ENCODE measurements around the gene GRIK4. TPM values are rescaled to one million over a fixed set of nuclear protein-coding genes. Genes with fewer than 3 reads are reported as not detected.

The GRIK4 gene
- total RNA-seq, 2 donors from 2014 or later = 0.05 to 1.7 TPM

DNA sequence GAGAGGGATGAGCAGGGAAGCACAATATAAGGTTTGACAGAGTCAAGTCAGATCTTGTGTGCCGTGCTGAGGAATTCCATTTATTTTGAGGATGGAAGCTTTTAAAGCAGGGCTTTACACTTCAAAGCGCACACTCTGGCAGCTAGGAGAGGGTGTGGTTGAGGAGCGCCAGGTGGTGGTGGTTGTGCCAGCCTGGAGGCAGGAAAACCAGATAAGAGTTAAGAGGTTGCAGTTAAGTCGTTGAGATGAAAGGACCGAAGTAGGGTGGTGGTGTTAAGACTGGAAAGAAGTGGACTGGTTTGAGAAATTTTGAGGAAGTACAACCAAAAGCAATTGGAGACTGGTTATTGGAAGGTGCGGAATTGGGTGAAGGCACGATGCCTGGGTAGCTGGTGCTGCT lies 280.8 kb downstream of the GRIK4 start:
- no peak for DNase-seq (ENCODE audit: low spot score)
- 41% methylated on average over 7 of the region's 7 CpGs for WGBS
- Histone ChIP-seq H3K9me3 (no peaks in the 10 kb centered on the region), H3K27me3 (replicated peaks; ENCODE audit: insufficient read depth) (no peaks in the 10 kb centered on the region), H3K36me3 (no peaks in the 10 kb centered on the region), H3K27ac (no peak overlapping the region), H3K4me1 (replicated peaks) (no peaks in the 10 kb centered on the region), H3K4me3 (no peak overlapping the region)
- intact Hi-C loops (cut with DNase I) = no loop called here
- TF ChIP-seq POLR2A (IDR thresholded peaks at IDR 0.05) (no peak), POLR2AphosphoS5 (IDR thresholded peaks at IDR 0.05) (no peak)
- TF ChIP-seq, protein P1, sequence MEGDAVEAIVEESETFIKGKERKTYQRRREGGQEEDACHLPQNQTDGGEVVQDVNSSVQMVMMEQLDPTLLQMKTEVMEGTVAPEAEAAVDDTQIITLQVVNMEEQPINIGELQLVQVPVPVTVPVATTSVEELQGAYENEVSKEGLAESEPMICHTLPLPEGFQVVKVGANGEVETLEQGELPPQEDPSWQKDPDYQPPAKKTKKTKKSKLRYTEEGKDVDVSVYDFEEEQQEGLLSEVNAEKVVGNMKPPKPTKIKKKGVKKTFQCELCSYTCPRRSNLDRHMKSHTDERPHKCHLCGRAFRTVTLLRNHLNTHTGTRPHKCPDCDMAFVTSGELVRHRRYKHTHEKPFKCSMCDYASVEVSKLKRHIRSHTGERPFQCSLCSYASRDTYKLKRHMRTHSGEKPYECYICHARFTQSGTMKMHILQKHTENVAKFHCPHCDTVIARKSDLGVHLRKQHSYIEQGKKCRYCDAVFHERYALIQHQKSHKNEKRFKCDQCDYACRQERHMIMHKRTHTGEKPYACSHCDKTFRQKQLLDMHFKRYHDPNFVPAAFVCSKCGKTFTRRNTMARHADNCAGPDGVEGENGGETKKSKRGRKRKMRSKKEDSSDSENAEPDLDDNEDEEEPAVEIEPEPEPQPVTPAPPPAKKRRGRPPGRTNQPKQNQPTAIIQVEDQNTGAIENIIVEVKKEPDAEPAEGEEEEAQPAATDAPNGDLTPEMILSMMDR (IDR thresholded peaks at IDR 0.05) = no peak

DNA sequence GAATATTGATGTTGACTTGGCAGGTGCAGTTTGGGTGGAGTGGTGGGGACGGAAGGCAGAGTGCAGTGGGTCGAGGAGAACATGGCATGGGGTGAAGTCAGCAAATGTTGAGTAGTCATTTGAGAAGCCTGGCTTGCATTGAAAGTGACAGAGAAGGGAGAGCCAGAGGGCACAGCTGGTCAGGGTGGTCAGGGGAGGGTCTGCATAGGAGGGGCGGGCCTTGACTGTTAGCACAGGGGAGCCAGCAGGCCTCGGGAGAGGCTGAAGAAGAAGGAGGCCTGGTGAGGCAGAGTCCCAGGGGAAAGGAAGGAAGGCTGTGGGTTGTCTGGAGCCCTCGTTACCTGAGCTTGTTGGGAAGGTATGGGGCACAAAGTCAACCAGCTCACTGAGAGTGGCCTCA lies 281.6 kb downstream of the GRIK4 start:
- no peak for DNase-seq (ENCODE audit: low spot score)
- Histone ChIP-seq H3K4me1 (replicated peaks) (no peaks in the 10 kb centered on the region), H3K4me3 (no peak overlapping the region), H3K9me3 (no peaks in the 10 kb centered on the region), H3K27ac (no peak overlapping the region), H3K27me3 (replicated peaks; ENCODE audit: insufficient read depth) (no peaks in the 10 kb centered on the region), H3K36me3 (no peaks in the 10 kb centered on the region)
- intact Hi-C loops (cut with DNase I) = no loop called here
- WGBS = 92% methylated on average over 5 of the region's 5 CpGs
- TF ChIP-seq, protein P1 (IDR thresholded peaks at IDR 0.05) = no peak
- TF ChIP-seq POLR2AphosphoS5 (IDR thresholded peaks at IDR 0.05) = no peak
- no peak for TF ChIP-seq POLR2A (IDR thresholded peaks at IDR 0.05)

DNA sequence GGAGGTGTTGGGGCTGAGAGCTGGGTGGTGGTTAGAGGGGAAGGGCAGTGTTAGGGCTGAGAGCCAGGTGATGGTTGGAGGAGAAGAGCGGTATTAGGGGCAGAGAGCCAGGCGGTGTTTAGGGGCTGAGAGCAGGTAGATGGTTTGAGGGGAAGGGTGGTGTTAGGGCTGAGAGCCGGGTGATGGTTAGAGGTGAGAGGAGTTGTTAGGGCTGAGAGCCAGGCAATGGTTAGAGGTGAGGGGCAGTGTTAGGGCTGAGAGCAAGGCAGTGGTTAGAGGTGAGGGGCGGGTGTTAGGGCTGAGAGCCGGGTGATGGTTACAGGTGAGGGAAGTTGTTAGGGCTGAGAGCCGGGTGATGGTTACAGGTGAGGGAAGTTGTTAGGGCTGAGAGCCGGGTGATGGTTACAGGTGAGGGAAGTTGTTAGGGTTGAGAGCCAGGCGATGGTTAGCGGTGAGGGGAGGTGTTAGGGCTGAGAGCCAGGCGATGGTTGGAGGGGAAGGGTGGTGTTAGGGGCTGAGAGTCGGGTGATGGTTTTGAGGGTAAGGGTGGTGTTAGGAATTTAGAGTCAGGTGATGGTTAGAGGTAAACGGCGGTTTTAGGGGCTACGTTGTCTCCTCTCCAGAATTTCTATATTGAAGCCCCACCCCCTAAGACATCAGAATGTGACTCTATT lies 282.4 kb downstream of the GRIK4 start:
- H3K4me1 ChIP-seq (replicated peaks) = no peaks in the 10 kb centered on the region
- WGBS = 87% methylated on average over 14 of the region's 14 CpGs

DNA sequence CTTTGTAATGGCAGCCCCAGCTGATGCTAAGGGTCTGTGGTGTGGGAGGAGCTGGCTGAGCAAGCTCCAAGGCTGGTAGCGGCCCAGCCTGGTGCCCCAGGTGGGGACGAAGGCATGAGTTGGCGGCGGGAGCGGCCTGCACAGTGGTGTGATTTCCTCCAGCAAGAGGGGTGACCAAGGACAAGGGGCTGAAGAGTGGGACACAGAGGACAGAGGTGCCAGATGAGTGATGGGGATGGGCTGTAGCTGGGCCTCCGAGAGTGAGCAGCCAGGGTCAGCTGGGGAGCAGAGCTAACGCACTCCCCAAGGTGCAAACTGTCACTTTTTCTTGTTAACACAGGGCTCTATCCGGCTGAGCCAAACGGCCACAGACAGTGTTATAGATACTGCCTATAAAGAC lies 283.2 kb downstream of the GRIK4 start:
- 85% methylated on average over 9 of the region's 9 CpGs for WGBS
- intact Hi-C loops (cut with DNase I) = no loop called here

More for the DNA sequence above, 282.4 kb downstream of the GRIK4 start:
- H3K9me3 ChIP-seq = no peaks in the 10 kb centered on the region
- intact Hi-C loops (cut with DNase I) = no loop called here
- no peak overlapping the region for H3K27ac ChIP-seq
- no peaks in the 10 kb centered on the region for H3K36me3 ChIP-seq
- no peak overlapping the region for H3K4me3 ChIP-seq
- no peak for DNase-seq (ENCODE audit: low spot score)
- no peaks in the 10 kb centered on the region for H3K27me3 ChIP-seq (replicated peaks; ENCODE audit: insufficient read depth)
- TF ChIP-seq, protein P1 (IDR thresholded peaks at IDR 0.05) = no peak
- TF ChIP-seq POLR2AphosphoS5 (IDR thresholded peaks at IDR 0.05) (no peak), POLR2A (IDR thresholded peaks at IDR 0.05) (no peak)

More for the DNA sequence above, 283.2 kb downstream of the GRIK4 start:
- Histone ChIP-seq H3K4me1 (replicated peaks) (no peaks in the 10 kb centered on the region), H3K4me3 (no peak overlapping the region), H3K9me3 (no peaks in the 10 kb centered on the region), H3K36me3 (no peaks in the 10 kb centered on the region), H3K27ac (no peak overlapping the region), H3K27me3 (replicated peaks; ENCODE audit: insufficient read depth) (no peaks in the 10 kb centered on the region)
- no peak for DNase-seq (ENCODE audit: low spot score)
- no peak for TF ChIP-seq POLR2AphosphoS5 (IDR thresholded peaks at IDR 0.05)
- no peak for TF ChIP-seq POLR2A (IDR thresholded peaks at IDR 0.05)
- TF ChIP-seq, protein P1 (IDR thresholded peaks at IDR 0.05) = no peak
